NB4 (cell line): Measurements from ENCODE around the gene ADCY2.

Experiments
- DNase-seq: peaks from one replicate; pipeline ENCODE4 v3.0.0; 2010; ENCODE audit warnings: low read depth
- H3K4me3 ChIP-seq: one replicate; pipeline ENCODE4 v1.5.1; 2011; ENCODE audit warnings: mild to moderate bottlenecking, low read depth, low read length, moderate library complexity
- MYC ChIP-seq: IDR thresholded peaks from 2 replicates; pipeline ENCODE4 v1.6.1; 2011; ENCODE audit warnings: low read depth, low read length
- POLR2A ChIP-seq: IDR thresholded peaks from 2 replicates; pipeline ENCODE4 v1.6.1; 2011; ENCODE audit warnings: mild to moderate bottlenecking; ENCODE audit not compliant: insufficient read length; ENCODE audit errors: extremely low read depth
- TF ChIP-seq, protein P1 (sequence below): IDR thresholded peaks from one replicate; pipeline ENCODE4 v1.5.1; 2012; ENCODE audit warnings: low read depth, low read length
- TF ChIP-seq, protein P2 (sequence below): IDR thresholded peaks from 2 replicates; pipeline ENCODE4 v1.6.1; 2011; ENCODE audit warnings: low read depth, low read length

The ADCY2 gene

DNA sequence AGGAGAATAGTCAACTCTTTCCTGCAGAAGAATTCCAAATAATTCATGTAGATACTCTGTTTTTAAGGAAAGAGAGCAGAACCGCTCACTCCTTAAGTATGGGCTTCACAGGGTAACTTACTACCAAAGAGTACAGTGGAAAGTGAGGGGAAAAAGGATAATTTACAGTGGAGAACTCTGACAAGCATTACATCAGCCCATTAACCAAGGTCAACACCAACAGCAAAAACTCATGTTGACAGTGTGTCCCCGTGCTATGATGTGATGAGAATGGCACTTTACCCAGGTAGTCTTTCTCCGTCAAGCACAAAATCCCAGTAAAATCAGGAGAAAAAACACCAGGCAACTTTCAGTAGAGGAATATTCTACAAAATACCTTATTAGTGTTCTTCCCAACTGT, 104.3 kb downstream of the ADCY2 start:
- DNase-seq, result no peak
- TF ChIP-seq POLR2A, result no peak
- no peak for TF ChIP-seq MYC
- H3K4me3 ChIP-seq, result no peak overlapping the region

DNA sequence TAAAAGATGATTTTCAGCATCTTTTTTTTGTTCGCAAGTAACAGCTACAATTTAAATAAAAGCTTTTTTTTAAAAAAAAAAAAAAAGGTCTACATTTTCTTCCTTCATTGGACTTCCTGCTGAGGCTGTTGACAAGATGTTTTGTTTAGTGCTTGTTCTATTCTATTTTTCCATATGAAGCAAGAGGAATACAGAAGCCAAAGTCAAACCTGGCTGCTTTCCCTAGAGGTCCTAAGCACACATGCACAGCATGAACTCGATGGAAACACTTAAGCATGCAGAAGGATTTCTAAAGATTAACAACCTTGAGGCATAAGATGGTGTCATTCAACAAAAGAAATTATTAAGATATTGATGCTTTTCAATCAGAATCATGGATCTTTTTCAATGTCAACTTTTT, 105.1 kb downstream of the ADCY2 start:
- H3K4me3 ChIP-seq, result no peak overlapping the region
- no peak for DNase-seq
- no peak for TF ChIP-seq POLR2A
- TF ChIP-seq, protein P1, sequence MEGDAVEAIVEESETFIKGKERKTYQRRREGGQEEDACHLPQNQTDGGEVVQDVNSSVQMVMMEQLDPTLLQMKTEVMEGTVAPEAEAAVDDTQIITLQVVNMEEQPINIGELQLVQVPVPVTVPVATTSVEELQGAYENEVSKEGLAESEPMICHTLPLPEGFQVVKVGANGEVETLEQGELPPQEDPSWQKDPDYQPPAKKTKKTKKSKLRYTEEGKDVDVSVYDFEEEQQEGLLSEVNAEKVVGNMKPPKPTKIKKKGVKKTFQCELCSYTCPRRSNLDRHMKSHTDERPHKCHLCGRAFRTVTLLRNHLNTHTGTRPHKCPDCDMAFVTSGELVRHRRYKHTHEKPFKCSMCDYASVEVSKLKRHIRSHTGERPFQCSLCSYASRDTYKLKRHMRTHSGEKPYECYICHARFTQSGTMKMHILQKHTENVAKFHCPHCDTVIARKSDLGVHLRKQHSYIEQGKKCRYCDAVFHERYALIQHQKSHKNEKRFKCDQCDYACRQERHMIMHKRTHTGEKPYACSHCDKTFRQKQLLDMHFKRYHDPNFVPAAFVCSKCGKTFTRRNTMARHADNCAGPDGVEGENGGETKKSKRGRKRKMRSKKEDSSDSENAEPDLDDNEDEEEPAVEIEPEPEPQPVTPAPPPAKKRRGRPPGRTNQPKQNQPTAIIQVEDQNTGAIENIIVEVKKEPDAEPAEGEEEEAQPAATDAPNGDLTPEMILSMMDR, result no peak
- TF ChIP-seq, protein P2, sequence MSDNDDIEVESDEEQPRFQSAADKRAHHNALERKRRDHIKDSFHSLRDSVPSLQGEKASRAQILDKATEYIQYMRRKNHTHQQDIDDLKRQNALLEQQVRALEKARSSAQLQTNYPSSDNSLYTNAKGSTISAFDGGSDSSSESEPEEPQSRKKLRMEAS, result no peak
- no peak for TF ChIP-seq MYC

- H3K4me3 ChIP-seq, result no peak overlapping the region
- no peak for DNase-seq
- TF ChIP-seq, protein P1, result no peak
- TF ChIP-seq POLR2A (no peak), MYC (no peak)
- TF ChIP-seq, protein P2, result no peak
Measured at GRCh38 chr5:7503564-7503963, 107.6 kb downstream of the ADCY2 start.

DNA sequence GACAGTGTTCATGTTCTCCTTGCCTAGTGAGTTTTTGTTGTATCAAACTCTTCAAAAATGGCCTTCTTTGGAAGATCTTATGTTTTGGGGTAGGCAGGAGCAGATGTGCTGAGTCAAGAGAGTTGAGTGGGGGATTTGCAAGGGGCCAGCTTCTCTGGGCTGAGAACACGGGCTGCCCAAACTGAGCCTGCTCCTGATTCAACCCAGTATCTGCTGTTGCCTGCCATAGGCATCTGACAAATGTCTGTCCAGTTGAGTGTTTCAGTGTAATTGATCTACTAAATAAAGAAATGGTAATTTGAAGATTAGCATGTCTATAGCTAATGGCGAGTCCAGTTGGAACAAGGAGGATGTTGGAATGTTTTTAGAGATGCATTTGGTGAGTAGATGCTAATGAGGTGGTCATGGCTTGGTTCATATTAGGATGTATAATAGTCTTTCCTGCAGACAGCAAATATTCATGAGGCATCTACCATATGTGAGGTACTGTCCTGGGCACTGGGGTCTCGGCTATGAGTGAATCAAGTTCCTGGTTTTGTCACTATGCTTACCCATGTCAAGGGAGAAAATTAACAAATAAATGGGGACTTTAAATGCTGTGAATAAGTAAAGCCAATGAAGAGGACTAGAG, 119.5 kb downstream of the ADCY2 start:
- TF ChIP-seq POLR2A (no peak), MYC (no peak)
- TF ChIP-seq, protein P1, result no peak
- no peak overlapping the region for H3K4me3 ChIP-seq
- DNase-seq, result no peak

GRCh38 chr5:7516253-7516652, 120.3 kb downstream of the ADCY2 start:
- H3K4me3 ChIP-seq, result no peak overlapping the region
- no peak for DNase-seq
- TF ChIP-seq, protein P2, result no peak

- TF ChIP-seq, protein P1, result no peak
- TF ChIP-seq POLR2A (no peak), MYC (no peak)
- TF ChIP-seq, protein P2, result no peak
- H3K4me3 ChIP-seq, result no peak overlapping the region
- DNase-seq, result no peak
Measured at GRCh38 chr5:7517006-7517405, 121.1 kb downstream of the ADCY2 start.

DNA sequence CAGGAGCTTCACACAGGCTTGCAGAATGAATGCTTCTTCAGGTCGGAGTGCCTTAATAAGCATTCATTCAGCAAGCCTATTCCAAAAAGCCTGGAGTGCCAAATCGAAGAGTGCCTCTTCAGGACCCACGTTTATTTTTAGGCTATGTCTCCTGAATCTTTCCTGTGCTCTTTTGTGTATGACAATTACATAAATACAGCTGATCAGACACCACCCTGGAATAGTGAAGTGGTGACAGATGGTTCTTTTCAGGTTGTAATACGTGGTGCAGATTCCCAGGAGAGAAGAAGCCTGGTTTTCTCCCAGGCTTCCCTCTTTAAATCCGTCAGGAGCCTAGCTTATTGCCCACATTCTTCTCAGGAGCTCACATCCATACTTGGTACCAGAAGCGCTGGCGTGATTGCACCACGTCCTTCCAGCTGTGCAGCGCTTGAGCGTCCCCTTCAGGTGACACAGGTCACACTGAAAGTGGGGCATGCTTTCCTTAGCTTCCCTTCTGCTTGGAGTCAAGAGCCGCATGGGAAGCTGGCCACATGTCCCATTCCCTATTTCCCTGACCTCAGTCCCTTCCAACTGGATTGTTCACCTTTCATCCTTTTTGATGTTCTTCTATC, 123.1 kb downstream of the ADCY2 start:
- no peak overlapping the region for H3K4me3 ChIP-seq
- no peak for DNase-seq
- TF ChIP-seq MYC (no peak), POLR2A (no peak)
- TF ChIP-seq, protein P2, result no peak
- TF ChIP-seq, protein P1, result no peak
